HG03280 (cell line): ENCODE results near the gene LRRC8C.

Experiments used
- ATAC-seq: cut with Tn5 transposase; IDR thresholded peaks from one replicate; pipeline ENCODE4 v1.9.1; 2021; ENCODE audit warnings: mild to moderate bottlenecking, moderate library complexity; ENCODE audit not compliant: unreplicated experiment

The LRRC8C gene

DNA sequence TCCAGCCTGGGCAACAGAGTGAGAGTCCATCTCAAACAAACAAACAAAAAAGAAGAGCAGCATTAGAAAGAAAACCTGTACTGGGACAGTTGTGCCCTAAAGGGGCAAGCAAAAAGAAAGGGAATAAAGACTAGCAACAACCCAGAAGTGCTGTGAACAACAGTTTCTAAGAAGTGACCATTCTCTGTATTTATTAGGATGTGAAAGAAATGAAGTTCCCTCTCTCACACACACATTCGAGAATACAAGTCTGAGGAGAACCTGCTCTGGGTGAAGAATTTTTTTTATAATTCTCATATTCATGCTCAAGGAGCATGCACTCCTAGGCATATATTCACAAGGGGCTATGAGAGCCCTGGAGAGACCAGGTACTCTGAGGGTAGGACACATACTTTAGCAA, 128.4 kb downstream of the LRRC8C start:
- ATAC-seq = no peak

DNA sequence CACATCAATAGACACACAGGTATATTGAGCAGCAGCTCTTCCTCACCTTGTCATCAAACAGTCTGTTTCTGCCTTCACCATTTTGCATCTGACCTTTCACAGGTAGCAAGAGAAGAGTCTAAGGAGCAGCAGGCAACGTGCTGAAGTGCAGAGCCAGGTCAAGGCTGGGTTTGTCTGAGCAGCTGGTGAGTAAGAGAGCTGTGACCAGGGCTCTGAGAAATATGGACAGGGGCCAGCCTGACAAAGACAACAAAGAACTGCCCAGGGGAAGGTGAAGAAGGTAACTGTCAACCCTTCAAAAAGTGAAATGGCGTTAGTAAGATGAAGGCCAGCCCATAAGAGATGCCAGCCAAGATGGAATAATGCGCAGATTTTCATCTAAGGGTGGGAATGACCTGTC, 129.0 kb downstream of the LRRC8C start:
- ATAC-seq = no peak

DNA sequence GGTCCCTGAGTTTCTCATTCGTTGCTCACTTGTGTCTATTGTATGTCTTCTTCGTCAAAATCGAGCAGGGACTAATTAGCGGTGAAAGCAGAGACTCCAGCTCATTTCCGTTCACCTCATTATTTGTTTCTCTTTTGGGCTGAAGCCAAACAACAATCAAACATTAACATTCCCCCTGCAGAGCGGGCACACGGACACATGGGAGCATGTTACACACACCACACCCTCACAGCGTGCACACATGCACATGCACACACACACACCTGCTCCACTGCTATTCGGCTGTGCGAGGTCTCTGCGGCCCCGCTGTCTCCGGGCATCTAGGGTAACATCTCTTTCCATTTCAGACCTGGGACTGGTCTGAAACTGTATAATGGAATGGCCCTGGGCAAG, 129.5 kb downstream of the LRRC8C start:
- ATAC-seq = no peak

DNA sequence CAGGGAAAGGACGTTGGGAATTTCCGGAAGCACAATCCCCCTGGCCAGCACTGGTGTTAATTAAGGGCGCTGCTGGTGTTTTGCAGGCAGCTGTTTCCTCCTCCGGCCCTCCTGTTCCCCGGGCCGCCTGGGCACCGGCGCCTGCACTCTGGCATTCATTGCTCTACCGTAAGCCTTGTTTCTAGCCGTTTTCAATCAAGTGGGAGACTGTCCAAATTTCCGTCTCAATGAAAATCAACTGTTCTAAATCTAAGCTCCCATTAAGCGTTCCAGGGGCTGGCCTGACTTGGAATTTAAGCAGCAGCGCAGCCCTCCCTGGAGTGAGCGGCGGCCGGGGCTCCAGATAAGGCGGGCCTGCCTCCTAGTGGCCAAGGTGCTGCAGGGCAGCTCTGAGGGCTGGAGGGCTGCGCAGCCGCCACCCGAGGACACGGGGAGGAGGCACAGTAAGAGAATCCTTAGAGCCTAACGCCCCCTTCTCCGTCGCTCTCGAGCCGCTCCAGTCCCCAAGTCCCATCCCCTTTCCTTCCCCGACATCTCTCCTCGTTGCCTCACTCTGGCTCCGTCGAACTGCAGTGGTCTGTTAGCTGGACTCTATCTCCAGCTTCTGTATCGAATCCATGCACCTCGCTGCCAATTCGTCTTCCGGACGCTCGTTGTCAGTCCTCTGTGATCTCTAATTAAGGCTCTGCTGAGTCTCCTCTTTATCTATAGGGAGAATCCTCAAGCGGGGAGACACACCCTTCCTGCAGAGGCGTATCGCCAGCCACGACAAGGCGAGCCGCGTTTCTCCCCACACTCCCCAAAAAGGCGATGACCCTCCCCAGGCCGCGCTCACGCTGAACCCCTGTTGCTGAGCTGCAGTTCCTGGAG, 130.1 kb downstream of the LRRC8C start:
- ATAC-seq = peak; percentile 99

DNA sequence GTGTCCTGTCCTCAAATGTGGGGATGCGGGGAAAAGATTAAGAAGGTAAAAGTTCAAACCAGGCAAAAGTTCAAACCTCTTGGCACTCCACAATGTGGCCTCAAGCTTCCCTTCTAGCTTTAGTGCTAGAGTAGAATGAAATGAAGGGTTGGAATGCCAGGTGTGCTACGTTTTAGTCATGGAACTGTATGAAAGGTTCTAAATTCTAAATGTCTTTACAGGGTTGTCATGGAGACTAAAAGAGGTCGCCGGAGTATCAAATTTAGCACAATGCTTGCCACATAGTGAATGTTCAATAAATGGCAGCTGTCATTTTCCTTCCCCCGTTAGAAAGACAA, 130.7 kb downstream of the LRRC8C start:
- no peak for ATAC-seq

DNA sequence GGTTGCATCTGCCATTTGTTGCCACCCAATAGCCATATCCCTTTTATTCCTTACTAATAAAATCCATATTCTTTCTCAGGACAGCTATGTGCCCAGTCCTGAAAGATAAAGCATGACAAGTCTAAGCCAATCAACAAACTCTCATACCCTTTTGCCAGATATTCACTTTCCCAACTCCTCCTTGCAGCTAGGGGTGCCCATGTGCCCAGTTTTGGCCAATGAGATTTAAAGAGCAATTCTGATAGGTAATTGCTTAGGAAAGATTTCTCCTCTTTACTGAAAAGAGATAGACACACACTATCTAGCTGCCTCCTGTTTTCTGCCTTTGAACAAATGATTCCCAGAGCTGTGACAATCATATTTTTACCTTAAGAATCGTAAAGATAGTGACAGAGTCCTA, 132.9 kb downstream of the LRRC8C start:
- ATAC-seq = no peak

DNA sequence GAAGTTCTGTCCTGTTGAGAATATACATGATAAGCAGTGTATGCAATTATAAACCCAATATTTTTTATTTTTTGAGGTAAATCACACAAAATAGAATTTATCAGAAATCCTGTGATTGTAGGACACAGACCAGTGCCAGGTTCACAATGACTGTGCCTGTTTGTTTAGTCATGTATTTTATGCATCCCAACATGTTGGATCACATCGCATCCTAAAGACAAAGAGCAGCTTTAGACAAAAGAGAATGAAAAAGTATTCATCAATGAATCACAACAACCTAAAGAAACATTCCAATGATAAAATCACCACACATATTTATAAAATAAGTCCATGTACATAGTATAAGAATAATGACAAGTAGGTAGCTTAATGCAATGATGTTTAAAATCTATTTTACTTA, 134.7 kb downstream of the LRRC8C start:
- ATAC-seq = no peak
